PC-3 (cell line): Measurements from ENCODE around the gene BRAT1. TPM values are rescaled to one million over a fixed set of nuclear protein-coding genes. Genes with fewer than 3 reads are reported as not detected.

Experiments used
- ATAC-seq: fragments of 200-7000 bp; cut with Tn5 transposase; 2 replicates; pipeline ENCODE4 v1.9.1; 2020; ENCODE audit warnings: mild to moderate bottlenecking, moderate library complexity
- BruUV-seq: library from RNA; stranded (reverse); fragments of 400-500 nt; replicated peaks from 2 replicates; lab custom pipeline; 2021; lab: Mats Ljungman, UMichigan
- CTCF ChIA-PET: fragments of 300-600 bp; sonication (Branson Sonifier 250); formaldehyde crosslinking; loops from one replicate; lab custom pipeline; 2022; ENCODE audit warnings: antibody characterized with exemption; lab: Charles Lee
- POLR2A ChIA-PET: fragments of 300-600 bp; sonication (Branson Sonifier 250); formaldehyde crosslinking; loops from one replicate; lab custom pipeline; 2022; ENCODE audit warnings: antibody characterized with exemption; ENCODE audit not compliant: unreplicated experiment; lab: Charles Lee
- DNase-seq: peaks from one replicate; pipeline ENCODE4 v3.0.0-alpha.2; 2015
- H2AFZ ChIP-seq: fragments of 300-600 bp; sonication (generic); 2 replicates; pipeline ENCODE4 v1.6.0; 2016; ENCODE audit warnings: antibody characterized with exemption, low read length
- H3F3A ChIP-seq: fragments of 300-600 bp; sonication (generic); one replicate; pipeline ENCODE4 v1.6.0; 2017; ENCODE audit warnings: antibody characterized with exemption, low read length, control low read depth, mild to moderate bottlenecking; ENCODE audit not compliant: unreplicated experiment
- H3K27ac ChIP-seq: fragments of 300-600 bp; sonication (generic); 2 replicates; pipeline ENCODE4 v1.5.1; 2016; ENCODE audit warnings: mild to moderate bottlenecking, low read length
- H3K27me3 ChIP-seq: fragments of 300-600 bp; sonication (generic); 2 replicates; pipeline ENCODE4 v1.6.1; 2016; ENCODE audit warnings: low read length, mixed read lengths
- H3K36me3 ChIP-seq: fragments of 300-600 bp; sonication (generic); 2 replicates; pipeline ENCODE4 v1.6.1; 2016; ENCODE audit warnings: low read depth, mixed run types, low read length, mixed read lengths
- H3K4me1 ChIP-seq: fragments of 300-600 bp; sonication (generic); 2 replicates; pipeline ENCODE4 v1.5.1; 2016; ENCODE audit warnings: low read length; ENCODE audit not compliant: insufficient read depth
- H3K4me2 ChIP-seq: fragments of 300-600 bp; sonication (generic); 2 replicates; pipeline ENCODE4 v1.6.0; 2016; ENCODE audit warnings: low read length
- H3K4me3 ChIP-seq: fragments of 300-600 bp; sonication (generic); 2 replicates; pipeline ENCODE4 v1.5.1; 2016; ENCODE audit warnings: mild to moderate bottlenecking, low read length, mixed read lengths
- H3K79me2 ChIP-seq: fragments of 300-600 bp; sonication (generic); 2 replicates; pipeline ENCODE4 v1.6.1; 2017; ENCODE audit warnings: low read length, mixed read lengths
- H3K9ac ChIP-seq: fragments of 300-600 bp; sonication (generic); 2 replicates; pipeline ENCODE4 v1.6.0; 2016; ENCODE audit warnings: mild to moderate bottlenecking, low read length
- H3K9me2 ChIP-seq: fragments of 300-600 bp; sonication (generic); replicated peaks from 2 replicates; pipeline ENCODE4 v1.6.1; 2016; ENCODE audit warnings: mixed run types, low read length, mixed read lengths
- H3K9me3 ChIP-seq: fragments of 300-600 bp; sonication (generic); 2 replicates; pipeline ENCODE4 v1.6.1; 2016; ENCODE audit warnings: low read length, mixed read lengths
- H4K20me1 ChIP-seq: fragments of 300-600 bp; sonication (generic); 2 replicates; pipeline ENCODE4 v1.6.1; 2016; ENCODE audit warnings: low read length, mixed read lengths
- CTCF ChIP-seq: fragments of 300-600 bp; sonication (generic); conservative IDR thresholded peaks from 2 replicates; pipeline ENCODE4 v1.5.1; 2017; ENCODE audit warnings: antibody characterized with exemption, low read depth, mild to moderate bottlenecking, low read length
- EZH2 ChIP-seq: fragments of 300-600 bp; sonication (generic); IDR thresholded peaks from one replicate; pipeline ENCODE4 v1.6.1; 2017; ENCODE audit warnings: antibody characterized with exemption, mild to moderate bottlenecking, low read length; ENCODE audit not compliant: unreplicated experiment
- EZH2phosphoT487 ChIP-seq: fragments of 300-600 bp; sonication (generic); IDR thresholded peaks from 2 replicates; pipeline ENCODE4 v1.6.1; 2018; ENCODE audit warnings: mild to moderate bottlenecking, antibody characterized with exemption, low read length, borderline replicate concordance
- intact Hi-C: fragments of 100-400 bp; cut with micrococcal nuclease; formaldehyde crosslinking; loops from 2 replicates; pipeline ENCODE4 v1.9.0; 2023
- total RNA-seq: library from RNA; depleted of rRNA; stranded (reverse); fragments of >200 nt; gene quantifications from 2 replicates; pipeline ENCODE4 v1.2.3, GENCODE V29; 2014

BRAT1 gene
- total RNA-seq, 1 experiment from 2014 or later: 65.2 TPM

- Histone ChIP-seq H3K4me3 (no peak overlapping the region), H3K36me3 (no peaks in the 10 kb centered on the region), H3F3A (no peaks in the 10 kb centered on the region), H3K9me3 (no peaks in the 10 kb centered on the region), H3K4me2 (no peak overlapping the region), H3K79me2 (no peaks in the 10 kb centered on the region), H3K9me2 (no peaks in the 10 kb centered on the region), H3K4me1 (no peaks in the 10 kb centered on the region), H4K20me1 (no peaks in the 10 kb centered on the region), H2AFZ (no peak overlapping the region), H3K27ac (no peak overlapping the region), H3K27me3 (no peaks in the 10 kb centered on the region), H3K9ac (no peak overlapping the region)
- TF ChIP-seq EZH2: no peak
- no peak for ATAC-seq
- CTCF ChIA-PET: no interaction called here
- intact Hi-C loops: no loop called here
- DNase-seq: no peak
- POLR2A ChIA-PET: no interaction called here
- BruUV-seq: no TSS peak
Observed at GRCh38 chr7:2499719-2500430, 55.4 kb downstream of the BRAT1 start.

- H3K4me2 ChIP-seq: no peak overlapping the region
- CTCF ChIA-PET: no interaction called here
- H3K9me2 ChIP-seq: no peaks in the 10 kb centered on the region
- no peak for ATAC-seq
- TF ChIP-seq EZH2phosphoT487 (no peak), CTCF (no peak), EZH2 (no peak)
- no peak overlapping the region for H3K4me3 ChIP-seq
- H3K9ac ChIP-seq: no peak overlapping the region
- H3F3A ChIP-seq: no peaks in the 10 kb centered on the region
- intact Hi-C loops: no loop called here
- H2AFZ ChIP-seq: no peak overlapping the region
- no TSS peak for BruUV-seq
- H3K27ac ChIP-seq: no peak overlapping the region
- POLR2A ChIA-PET: no interaction called here
- H3K9me3 ChIP-seq: no peaks in the 10 kb centered on the region
- H3K36me3 ChIP-seq: no peaks in the 10 kb centered on the region
- no peaks in the 10 kb centered on the region for H3K27me3 ChIP-seq
- no peaks in the 10 kb centered on the region for H3K4me1 ChIP-seq
- H4K20me1 ChIP-seq: no peaks in the 10 kb centered on the region
- H3K79me2 ChIP-seq: no peaks in the 10 kb centered on the region
- no peak for DNase-seq
Observed at GRCh38 chr7:2499181-2499580, 56.1 kb downstream of the BRAT1 start.

- TF ChIP-seq EZH2phosphoT487 (no peak), EZH2 (no peak), CTCF (no peak)
- ChIA-PET CTCF (no interaction called here), POLR2A (no interaction called here)
- Histone ChIP-seq H3K79me2 (no peaks in the 10 kb centered on the region), H3K4me3 (no peak overlapping the region), H3K9ac (no peak overlapping the region), H2AFZ (no peak overlapping the region), H4K20me1 (no peaks in the 10 kb centered on the region), H3K27ac (no peak overlapping the region), H3K4me2 (no peak overlapping the region), H3K27me3 (no peaks in the 10 kb centered on the region), H3K36me3 (no peaks in the 10 kb centered on the region), H3F3A (no peaks in the 10 kb centered on the region), H3K9me2 (no peaks in the 10 kb centered on the region), H3K9me3 (no peaks in the 10 kb centered on the region), H3K4me1 (no peaks in the 10 kb centered on the region)
- DNase-seq (no peak), ATAC-seq (no peak)
- no TSS peak for BruUV-seq
- intact Hi-C loops: no loop called here
Observed at GRCh38 chr7:2498708-2499107, 56.6 kb downstream of the BRAT1 start.
